Measurements from ENCODE around the gene RAD51B. TPM values are rescaled to one million over a fixed set of nuclear protein-coding genes. Genes with fewer than 3 reads are reported as not detected.

The RAD51B gene
- total RNA-seq, 4 donors from 2014 or later: 12.6 to 26.4 (median 16.7) TPM

GRCh38 chr14:68482018-68482417, 662.4 kb downstream of the RAD51B start:
- Histone ChIP-seq H3K27ac (no peak overlapping the region), H3K4me3 (no peak overlapping the region), H3K36me3 (no peaks in the 10 kb centered on the region), H3K27me3 (no peaks in the 10 kb centered on the region), H3K9me3 (no peaks in the 10 kb centered on the region), H3K4me1 (peaks cover 0 to 3% (median 2%) of the 10 kb centered on the region in 4 donors)
- no peak for DNase-seq (ENCODE audit: low spot score in 2 of 2)
- 90 to 98% methylated on average over 2 of the region's 2 CpGs for WGBS, 2 donors
- TF ChIP-seq POLR2A (IDR thresholded peaks at IDR 0.05): no peak
- no peak for TF ChIP-seq CTCF (IDR thresholded peaks at IDR 0.05)
- TF ChIP-seq EP300 (IDR thresholded peaks at IDR 0.05): no peak

- no peaks in the 10 kb centered on the region for H3K27me3 ChIP-seq
- no peaks in the 10 kb centered on the region for H3K36me3 ChIP-seq
- 97 to 100% methylated on average over 1 of the region's 1 CpG for WGBS, 2 donors
- H3K4me1 ChIP-seq: peaks cover 0 to 3% (median 0%) of the 10 kb centered on the region in 4 donors
- H3K9me3 ChIP-seq: no peaks in the 10 kb centered on the region
- no peak overlapping the region for H3K27ac ChIP-seq
- DNase-seq (ENCODE audit: low spot score in 2 of 2): no peak
- H3K4me3 ChIP-seq: no peak overlapping the region
- no peak for TF ChIP-seq POLR2A (IDR thresholded peaks at IDR 0.05)
- TF ChIP-seq CTCF (IDR thresholded peaks at IDR 0.05): no peak
- no peak for TF ChIP-seq EP300 (IDR thresholded peaks at IDR 0.05)
Observed at GRCh38 chr14:68482772-68483395, 663.3 kb downstream of the RAD51B start.

GRCh38 chr14:68486033-68486732, 666.6 kb downstream of the RAD51B start:
- Histone ChIP-seq H3K9me3 (no peaks in the 10 kb centered on the region), H3K4me1 (peaks cover 0 to 3% (median 0%) of the 10 kb centered on the region in 4 donors), H3K36me3 (no peaks in the 10 kb centered on the region), H3K27ac (no peak overlapping the region), H3K4me3 (no peak overlapping the region), H3K27me3 (no peaks in the 10 kb centered on the region)
- DNase-seq (ENCODE audit: low spot score in 2 of 2): no peak
- no peak for TF ChIP-seq EP300 (IDR thresholded peaks at IDR 0.05)
- TF ChIP-seq POLR2A (IDR thresholded peaks at IDR 0.05): no peak
- no peak for TF ChIP-seq CTCF (IDR thresholded peaks at IDR 0.05)
- WGBS, 2 donors: 90 to 95% methylated on average over 7 of the region's 7 CpGs

- Histone ChIP-seq H3K4me1 (peaks cover 0 to 3% (median 0%) of the 10 kb centered on the region in 4 donors), H3K27ac (no peak overlapping the region), H3K36me3 (no peaks in the 10 kb centered on the region), H3K4me3 (no peak overlapping the region), H3K27me3 (no peaks in the 10 kb centered on the region), H3K9me3 (no peaks in the 10 kb centered on the region)
- 90 to 96% methylated on average over 6 of the region's 6 CpGs for WGBS, 2 donors
- no peak for DNase-seq (ENCODE audit: low spot score in 2 of 2)
- TF ChIP-seq EP300 (IDR thresholded peaks at IDR 0.05): no peak
- TF ChIP-seq CTCF (IDR thresholded peaks at IDR 0.05): no peak
- TF ChIP-seq POLR2A (IDR thresholded peaks at IDR 0.05): no peak
Observed at GRCh38 chr14:68486809-68487208, 667.2 kb downstream of the RAD51B start.

Data from tibial nerve (tissue), 4 donors.